C4-2B (cell line): ENCODE measurements around the gene COP1.

Experiments
- ZFX ChIP-seq: fragments of 450-650 bp; IDR thresholded peaks from 2 replicates; pipeline ENCODE4 v1.6.1; 2017
- TF ChIP-seq, protein P1 (sequence below): fragments of 450-650 bp; conservative IDR thresholded peaks from 2 replicates; pipeline ENCODE4 v1.5.1; 2017; ENCODE audit warnings: mild to moderate bottlenecking

- TF ChIP-seq, protein P1, sequence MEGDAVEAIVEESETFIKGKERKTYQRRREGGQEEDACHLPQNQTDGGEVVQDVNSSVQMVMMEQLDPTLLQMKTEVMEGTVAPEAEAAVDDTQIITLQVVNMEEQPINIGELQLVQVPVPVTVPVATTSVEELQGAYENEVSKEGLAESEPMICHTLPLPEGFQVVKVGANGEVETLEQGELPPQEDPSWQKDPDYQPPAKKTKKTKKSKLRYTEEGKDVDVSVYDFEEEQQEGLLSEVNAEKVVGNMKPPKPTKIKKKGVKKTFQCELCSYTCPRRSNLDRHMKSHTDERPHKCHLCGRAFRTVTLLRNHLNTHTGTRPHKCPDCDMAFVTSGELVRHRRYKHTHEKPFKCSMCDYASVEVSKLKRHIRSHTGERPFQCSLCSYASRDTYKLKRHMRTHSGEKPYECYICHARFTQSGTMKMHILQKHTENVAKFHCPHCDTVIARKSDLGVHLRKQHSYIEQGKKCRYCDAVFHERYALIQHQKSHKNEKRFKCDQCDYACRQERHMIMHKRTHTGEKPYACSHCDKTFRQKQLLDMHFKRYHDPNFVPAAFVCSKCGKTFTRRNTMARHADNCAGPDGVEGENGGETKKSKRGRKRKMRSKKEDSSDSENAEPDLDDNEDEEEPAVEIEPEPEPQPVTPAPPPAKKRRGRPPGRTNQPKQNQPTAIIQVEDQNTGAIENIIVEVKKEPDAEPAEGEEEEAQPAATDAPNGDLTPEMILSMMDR: no peak
- TF ChIP-seq ZFX: no peak
These were observed 155.1 kb downstream of the COP1 start for GRCh38 chr1:176051902-176052518.
